T-helper 22 cell (primary cell): Measurements from ENCODE around the gene CDC42EP1.
"Not testable (repeated sequence)": the region's sequence is repeated elsewhere in the genome, so short reads cannot be mapped to it uniquely, and the experiment has no call there.

ENCODE experiments used
- DNase-seq: peaks from one replicate; pipeline ENCODE4 v3.0.0-alpha.2; 2020; ENCODE audit warnings: low read depth

CDC42EP1 gene, protein sequence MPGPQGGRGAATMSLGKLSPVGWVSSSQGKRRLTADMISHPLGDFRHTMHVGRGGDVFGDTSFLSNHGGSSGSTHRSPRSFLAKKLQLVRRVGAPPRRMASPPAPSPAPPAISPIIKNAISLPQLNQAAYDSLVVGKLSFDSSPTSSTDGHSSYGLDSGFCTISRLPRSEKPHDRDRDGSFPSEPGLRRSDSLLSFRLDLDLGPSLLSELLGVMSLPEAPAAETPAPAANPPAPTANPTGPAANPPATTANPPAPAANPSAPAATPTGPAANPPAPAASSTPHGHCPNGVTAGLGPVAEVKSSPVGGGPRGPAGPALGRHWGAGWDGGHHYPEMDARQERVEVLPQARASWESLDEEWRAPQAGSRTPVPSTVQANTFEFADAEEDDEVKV

DNA sequence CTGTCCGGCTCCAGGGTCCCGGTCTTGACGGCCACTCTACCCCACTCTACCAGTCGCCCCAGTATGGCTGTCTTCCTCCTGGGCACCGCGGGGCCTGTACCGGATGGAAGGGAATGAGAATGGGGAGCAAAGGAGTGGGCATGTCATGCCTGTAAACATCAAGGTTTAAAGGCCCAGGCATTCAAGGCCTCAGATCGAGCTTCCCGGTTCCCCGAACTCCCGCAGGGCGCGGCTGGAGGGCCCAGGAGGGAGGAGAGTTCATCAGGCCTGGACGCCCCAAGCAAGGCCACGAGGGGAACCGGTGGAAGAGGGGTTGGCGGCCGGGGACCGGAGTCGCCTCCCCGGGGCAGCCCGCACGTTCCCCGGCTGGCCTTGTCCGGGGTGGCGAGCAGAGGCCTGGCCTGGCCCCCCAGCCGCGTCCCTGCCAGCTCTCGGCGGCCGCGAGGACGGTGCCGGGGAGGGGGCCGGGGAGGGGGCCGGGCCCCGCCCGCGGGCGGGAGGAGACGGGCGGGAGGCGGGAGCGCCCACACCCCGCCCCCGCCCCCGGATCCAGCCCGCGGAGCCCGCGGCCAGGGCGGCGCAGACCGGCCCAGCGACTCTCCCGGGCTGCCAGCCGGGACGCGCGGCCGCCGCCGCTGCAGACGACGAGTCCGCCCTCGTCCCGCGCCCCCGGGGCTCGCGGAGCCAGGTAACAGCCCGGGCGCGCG, at the start of gene CDC42EP1:
Gene CDC42EP1 (plus strand): TSS at position 580 of the 707 bp plus-strand sequence. CDS start 5,870 bp downstream, outside the sequence.
- no peak for DNase-seq

- DNase-seq = no peak
These were observed 48.7 kb upstream of the CDC42EP1 start for GRCh38 chr22:37511395-37512104.

DNA sequence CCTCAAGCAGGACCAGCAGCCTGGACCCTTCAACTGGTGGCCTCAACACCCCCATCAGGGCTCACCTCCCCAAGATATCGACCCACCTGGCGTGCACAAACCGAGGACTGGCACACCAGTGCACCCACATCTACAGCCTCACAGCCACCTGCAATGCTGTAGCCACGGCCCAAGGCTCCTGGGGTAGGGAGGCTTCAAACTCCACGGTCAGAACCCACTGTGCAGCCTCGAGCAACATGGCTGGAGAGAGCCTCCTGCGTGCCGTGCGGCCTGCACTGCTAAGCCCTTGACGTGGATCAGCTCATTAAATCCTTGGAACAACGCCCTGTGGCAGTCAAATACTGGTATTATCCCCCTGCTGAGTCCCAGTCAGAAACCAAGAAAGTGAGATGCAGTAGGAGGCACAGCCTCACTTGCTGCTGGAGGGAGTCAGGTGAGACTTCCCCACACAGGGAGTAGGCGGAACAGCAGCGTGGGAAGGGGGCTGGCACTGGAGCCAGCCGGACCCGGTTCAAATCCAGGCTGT, 45.7 kb upstream of the CDC42EP1 start:
- no peak for DNase-seq

- no peak for DNase-seq
These were observed 44.4 kb upstream of the CDC42EP1 start for GRCh38 chr22:37515901-37516300.

GRCh38 chr22:37516456-37516855, 43.8 kb upstream of the CDC42EP1 start:
- DNase-seq = no peak

- DNase-seq = no peak
These were observed 42.3 kb upstream of the CDC42EP1 start for GRCh38 chr22:37517826-37518450.

- DNase-seq = no peak
These were observed 41.6 kb upstream of the CDC42EP1 start for GRCh38 chr22:37518509-37519267.

DNA sequence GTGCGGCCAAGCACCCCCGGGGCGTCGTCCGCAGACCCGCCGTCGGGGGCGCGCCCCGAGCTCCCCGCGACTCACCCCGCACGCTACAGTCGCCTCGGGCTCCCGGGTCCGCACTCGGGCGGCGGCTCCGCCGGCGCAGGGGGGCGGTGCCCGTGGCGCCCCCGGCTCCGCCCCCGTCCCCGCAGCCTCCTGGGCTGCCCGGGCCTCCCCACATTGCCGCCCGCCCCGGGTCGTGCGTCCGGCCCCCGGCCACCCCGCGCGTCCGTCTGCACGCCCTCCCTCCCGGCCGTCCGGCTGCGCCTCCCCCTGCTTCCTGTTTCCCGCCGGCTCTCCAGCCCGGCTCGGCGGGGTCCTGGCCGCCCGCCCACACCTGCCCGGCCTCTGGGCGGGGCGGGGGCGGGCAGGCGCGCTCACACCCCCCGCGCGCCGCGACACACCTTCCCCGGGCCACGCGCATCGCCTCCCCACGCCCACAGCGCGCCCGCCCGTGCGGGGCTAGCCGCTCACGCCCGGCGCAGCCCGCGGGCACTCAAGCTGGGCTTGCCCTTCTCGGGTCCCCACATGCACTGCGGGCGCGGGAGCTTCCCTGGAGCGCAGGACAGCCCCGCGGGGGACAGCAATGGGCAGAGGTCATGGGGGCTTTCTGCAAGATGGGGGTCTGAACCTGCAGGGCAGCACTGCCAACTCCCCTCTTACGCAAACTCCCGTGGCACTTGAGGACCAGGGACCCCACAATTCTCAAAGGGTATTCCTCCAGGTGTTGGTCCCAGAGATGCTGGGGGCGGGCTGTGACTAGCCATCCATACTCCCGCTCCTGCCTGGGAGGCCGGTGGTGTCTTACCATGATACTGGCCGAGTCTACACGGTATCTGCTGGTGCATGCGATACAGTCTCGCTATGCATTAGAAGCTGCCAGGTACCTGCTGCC, 40.7 kb upstream of the CDC42EP1 start, which contains the start of gene CARD10:
Gene CARD10 (minus strand): TSS at position 148 of the 928 bp plus-strand sequence. CDS start 215 bp downstream, outside the sequence.
- DNase-seq = no peak

- DNase-seq = no peak
These were observed 39.5 kb upstream of the CDC42EP1 start for GRCh38 chr22:37520776-37521191.

DNA sequence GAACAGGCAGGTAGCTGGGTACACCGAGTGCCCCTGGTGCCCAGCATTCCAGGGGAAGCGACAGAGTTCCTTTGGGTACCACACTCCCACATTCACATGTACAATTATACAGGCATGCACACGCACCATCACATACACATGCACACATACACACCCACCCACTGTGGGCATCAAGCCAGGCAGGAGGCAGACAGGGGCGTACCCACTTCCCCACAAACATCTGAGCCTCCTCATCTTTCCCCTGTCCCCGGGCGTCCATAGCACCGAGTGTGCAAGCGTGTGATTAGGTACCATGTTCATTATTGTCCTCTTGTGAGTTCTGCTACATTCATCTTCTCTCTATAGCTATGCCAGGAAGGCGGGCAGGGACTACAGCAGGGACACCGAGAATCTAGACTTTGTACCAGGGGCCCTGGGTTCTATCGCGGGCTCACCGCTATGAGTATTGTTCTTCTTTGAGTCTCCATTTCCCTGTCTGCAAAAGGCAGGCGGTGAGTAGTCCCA, 39.0 kb upstream of the CDC42EP1 start:
- no peak for DNase-seq

GRCh38 chr22:37522482-37522881, 37.8 kb upstream of the CDC42EP1 start:
- no peak for DNase-seq

DNA sequence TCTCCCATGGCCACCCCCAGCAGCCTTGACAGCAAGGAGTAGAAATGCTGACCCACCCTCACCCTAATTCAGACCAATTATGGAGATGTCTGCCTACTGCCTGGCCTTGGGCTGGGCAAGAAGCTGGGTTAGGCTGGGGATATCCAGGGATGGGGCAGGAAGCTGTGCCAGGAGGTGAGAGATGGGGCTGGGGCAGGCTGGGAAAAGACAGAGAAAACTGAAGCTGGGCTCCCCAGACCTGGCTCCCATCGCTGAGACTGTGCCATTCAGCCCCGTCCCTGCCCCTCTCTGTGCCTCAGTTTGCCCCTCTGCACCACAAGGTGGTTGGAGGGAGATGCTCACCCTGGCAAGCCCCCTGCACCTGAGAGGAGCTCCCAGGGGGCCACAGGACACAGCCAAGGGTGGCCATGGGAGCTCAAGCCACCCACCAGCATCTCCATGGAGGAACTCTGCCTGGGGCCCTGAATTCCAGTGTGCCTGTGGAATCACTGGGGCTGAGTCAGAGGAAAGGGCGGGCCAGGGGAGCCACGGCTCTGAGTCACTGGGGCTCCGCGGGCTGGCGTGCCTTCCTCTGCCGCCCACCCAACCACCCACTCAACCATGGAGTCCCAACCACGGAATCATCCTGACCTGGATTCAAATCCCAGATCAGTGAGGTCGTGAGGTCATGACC, 35.1 kb upstream of the CDC42EP1 start:
- no peak for DNase-seq

GRCh38 chr22:37525746-37526350, 34.4 kb upstream of the CDC42EP1 start:
- no peak for DNase-seq

GRCh38 chr22:37526376-37526775, 33.9 kb upstream of the CDC42EP1 start:
- DNase-seq = no peak

DNA sequence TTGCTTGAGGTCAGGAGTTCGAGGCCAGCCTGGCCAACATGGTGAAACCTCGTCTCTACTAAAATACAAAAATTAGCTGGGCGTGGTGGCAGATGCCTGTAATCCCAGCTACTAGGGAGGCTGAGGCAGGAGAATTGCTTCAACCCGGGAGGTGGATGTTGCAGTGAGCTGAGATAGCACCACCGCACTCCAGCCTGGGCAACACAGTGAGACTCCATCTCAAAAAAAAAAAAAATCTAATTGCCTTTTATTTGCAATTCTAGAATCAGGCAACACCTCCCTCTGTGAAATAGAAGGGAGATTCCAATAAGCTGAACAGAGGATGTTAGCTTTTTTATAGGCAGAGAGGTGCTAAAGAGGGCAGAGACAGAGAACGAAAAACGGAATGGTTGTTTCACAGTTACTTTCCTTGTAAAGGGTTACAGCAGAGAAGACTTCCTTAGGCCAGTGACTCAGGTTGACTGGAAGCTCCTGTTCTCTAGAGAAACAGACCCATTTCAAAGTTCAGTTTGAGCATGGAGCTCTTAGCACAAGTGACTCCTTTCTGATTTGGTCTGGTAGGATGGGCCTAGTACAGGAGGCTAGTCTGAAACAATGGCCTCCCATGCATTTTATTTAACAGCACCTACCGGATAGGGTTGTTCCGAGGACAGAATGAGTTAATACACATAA, 33.1 kb upstream of the CDC42EP1 start:
- not testable (repeated sequence) for DNase-seq

GRCh38 chr22:37527952-37528351, 32.3 kb upstream of the CDC42EP1 start:
- not testable (repeated sequence) for DNase-seq

GRCh38 chr22:37529652-37530345, 30.5 kb upstream of the CDC42EP1 start:
- DNase-seq = no peak
